ENCODE measurements around the gene MPI.

- no peak for TF ChIP-seq CTCF (IDR thresholded peaks at IDR 0.05)
- TF ChIP-seq POLR2A (IDR thresholded peaks at IDR 0.05) = no peak
Measured at GRCh38 chr15:74845208-74845568, 44.7 kb upstream of the MPI start.
